HepG2 (cell line): ENCODE measurements around the gene COLEC12. TPM values are rescaled to one million over a fixed set of nuclear protein-coding genes. Genes with fewer than 3 reads are reported as not detected.

Experiments
- ATAC-seq: fragments of 200-7000 bp; cut with Tn5 transposase; 3 replicates; pipeline ENCODE4 v1.9.1; 2020; ENCODE audit warnings: mild to moderate bottlenecking, moderate library complexity
- BruUV-seq: library from RNA; stranded (reverse); fragments of 400-500 nt; replicated peaks from 2 replicates; lab custom pipeline; 2021; lab: Mats Ljungman, UMichigan
- CTCF ChIA-PET: fragments of 300-600 bp; formaldehyde crosslinking; extraction: SDS; loops from one replicate; lab custom pipeline; 2021; ENCODE audit warnings: low total read pairs, inconsistent platforms, low intra/inter-chr PET ratio; lab: Yijun Ruan, JAX
- POLR2A ChIA-PET: fragments of 350-600 bp; sonication (Branson Sonifier 250); formaldehyde crosslinking; loops from one replicate; lab custom pipeline; 2020; ENCODE audit warnings: antibody characterized with exemption, inconsistent platforms; lab: Yijun Ruan, JAX
- DNase-seq: peaks from one replicate; pipeline ENCODE4 v3.0.0-alpha.2; 2015; ENCODE audit warnings: low spot score
- FAIRE-seq: peaks from 3 replicates; lab custom pipeline; 2011; peaks lifted over from hg19 to GRCh38; lab: Jason Lieb, UNC
- H2AFZ ChIP-seq: one replicate; pipeline ENCODE4 v1.6.1; 2011; ENCODE audit warnings: low read length, inconsistent platforms
- H3K27ac ChIP-seq: fragments of 300-600 bp; 3 replicates; pipeline ENCODE4 v1.8.0; 2011; ENCODE audit warnings: mixed run types, mild to moderate bottlenecking, mixed read lengths, low read length, inconsistent platforms; ENCODE audit not compliant: insufficient read depth; ENCODE audit errors: extremely low read length
- H3K27me3 ChIP-seq, 2 experiments: fragments of 200-600 bp in 1 of 2; 2 replicates in 1 of 2; 3 replicates in 1 of 2; pipeline versions ENCODE4 v1.6.0 to v1.8.0; 2011; ENCODE audit warnings: low read length in 2 of 2, mild to moderate bottlenecking in 2 of 2, moderate library complexity in 2 of 2, inconsistent platforms in 1 of 2; ENCODE audit not compliant: insufficient read depth in 2 of 2, control insufficient read depth in 1 of 2
- H3K36me3 ChIP-seq, 2 experiments: fragments of 200-600 bp in 1 of 2; replicated peaks in 1 of 2; 2 replicates in 1 of 2; 3 replicates in 1 of 2; pipeline versions ENCODE4 v1.5.1 to v1.8.0; 2011; ENCODE audit warnings: low read length in 2 of 2, inconsistent platforms in 1 of 2; ENCODE audit not compliant: insufficient read depth in 2 of 2, control insufficient read depth in 1 of 2
- H3K4me1 ChIP-seq: 2 replicates; pipeline ENCODE4 v1.5.1; 2012; ENCODE audit warnings: low read length, inconsistent platforms; ENCODE audit not compliant: insufficient read depth
- H3K4me2 ChIP-seq: 2 replicates; pipeline ENCODE4 v1.6.0; 2011; ENCODE audit warnings: low read depth, low read length, inconsistent platforms
- H3K4me3 ChIP-seq, 3 experiments: fragments of 200-600 bp in 1 of 3; sonication (generic), shearing (Covaris generic) in 1 of 3; replicated peaks in 1 of 3; 2 replicates each; pipeline ENCODE4 v1.5.1; 2011 to 2016; ENCODE audit warnings: low read length in 3 of 3, inconsistent platforms in 2 of 3, low read depth in 2 of 3, mild to moderate bottlenecking in 2 of 3, control low read depth in 1 of 3, mixed read lengths in 1 of 3; ENCODE audit not compliant: insufficient read depth in 1 of 3
- H3K79me2 ChIP-seq: one replicate; pipeline ENCODE4 v1.6.1; 2011; ENCODE audit warnings: low read length, inconsistent platforms; ENCODE audit not compliant: insufficient read depth
- H3K9ac ChIP-seq: 2 replicates; pipeline ENCODE4 v1.6.0; 2011; ENCODE audit warnings: mild to moderate bottlenecking, low read depth, low read length, inconsistent platforms; ENCODE audit not compliant: insufficient read depth
- H3K9me3 ChIP-seq: 2 replicates; pipeline ENCODE4 v1.5.1; 2012; ENCODE audit warnings: mild to moderate bottlenecking, low read length
- H4K20me1 ChIP-seq: 2 replicates; pipeline ENCODE4 v1.6.0; 2011; ENCODE audit warnings: inconsistent platforms, mild to moderate bottlenecking, low read length, moderate library complexity; ENCODE audit not compliant: insufficient read depth
- CENPX ChIP-seq: sonication (generic); formaldehyde crosslinking; IDR thresholded peaks from 2 replicates; pipeline ENCODE4 v1.9.0; 2021; ENCODE audit warnings: mild to moderate bottlenecking, missing genetic modification reagents, moderate library complexity
- MTF1 ChIP-seq: sonication (generic); formaldehyde crosslinking; IDR thresholded peaks from 2 replicates; pipeline ENCODE4 v1.5.0; 2020; ENCODE audit warnings: missing genetic modification reagents
- NBN ChIP-seq: fragments of 450-650 bp; conservative IDR thresholded peaks from 2 replicates; pipeline ENCODE4 v1.6.1; 2017
- NCOR1 ChIP-seq: fragments of 200-600 bp; sonication (generic); IDR thresholded peaks from 2 replicates; pipeline ENCODE4 v1.7.0; 2017; ENCODE audit warnings: antibody characterized with exemption, low read length, borderline replicate concordance
- NFE2L2 ChIP-seq: fragments of 150-350 bp; IDR thresholded peaks from 2 replicates; pipeline ENCODE4 v1.6.1; 2014; ENCODE audit warnings: low read length
- NKX3-1 ChIP-seq: sonication (generic); formaldehyde crosslinking; IDR thresholded peaks from 2 replicates; pipeline ENCODE4 v1.5.0; 2020; ENCODE audit warnings: missing genetic modification reagents
- SATB2 ChIP-seq: sonication (generic); formaldehyde crosslinking; IDR thresholded peaks from 2 replicates; pipeline ENCODE4 v1.5.0; 2020; ENCODE audit warnings: missing genetic modification reagents
- SOX5 ChIP-seq: IDR thresholded peaks from 2 replicates; pipeline ENCODE4 v1.6.1; 2016; ENCODE audit warnings: borderline replicate concordance
- TGIF2 ChIP-seq: IDR thresholded peaks from 2 replicates; pipeline ENCODE4 v1.6.1; 2016; ENCODE audit warnings: control low read depth, missing compliant biosample characterization
- ZFP62 ChIP-seq: sonication (generic); formaldehyde crosslinking; IDR thresholded peaks from 2 replicates; pipeline ENCODE4 v1.4.0; 2020; ENCODE audit warnings: missing genetic modification reagents
- ZNF333 ChIP-seq: sonication (generic); formaldehyde crosslinking; IDR thresholded peaks from 2 replicates; pipeline ENCODE4 v1.4.0; 2020; ENCODE audit warnings: mild to moderate bottlenecking, missing genetic modification reagents, borderline replicate concordance
- ZNF768 ChIP-seq: sonication (generic); formaldehyde crosslinking; IDR thresholded peaks from 2 replicates; pipeline ENCODE4 v1.4.0; 2020; ENCODE audit warnings: missing genetic modification reagents
- WGBS: methylation state at CpG from one replicate; pipeline ENCODE4 v1.1.6; 2017; ENCODE audit warnings: low lambda C conversion rate; 5-methylcytosine and 5-hydroxymethylcytosine counted together
- in situ Hi-C: cut with HindIII; loops from 2 replicates; pipeline ENCODE4 v1.10.0; 2017; ENCODE audit warnings: low pct_unique_long_range_greater_than_20kb; ENCODE audit not compliant: extremely low pct_ligation_motif_present
- intact Hi-C: fragments of 100-400 bp; cut with micrococcal nuclease; formaldehyde crosslinking; loops from one replicate; pipeline ENCODE4 v1.10.0; 2022; ENCODE audit not compliant: unreplicated experiment
- polyA plus RNA-seq, 8 experiments: library from polyadenylated mRNA; depleted of rRNA in 3 of 8; stranded (reverse) in 7 of 8; unstranded in 1 of 8; fragments of >200 nt; fragmentation: Illumina TruSeq in 4 of 8; extraction: Trizol in 4 of 8; gene quantifications; 2 replicates each; pipeline versions ENCODE4 v1.2.1 to v1.2.3, GENCODE V29; 2011 to 2016; ENCODE audit warnings: low read depth in 4 of 8, missing spikeins in 1 of 8, mixed read lengths in 1 of 8; ENCODE audit not compliant: insufficient read depth in 1 of 8
- total RNA-seq, 5 experiments: library from RNA; depleted of rRNA; stranded (reverse); fragments of >200 nt; fragmentation: Illumina TruSeq; extraction: Trizol; gene quantifications; 2 replicates each; pipeline ENCODE4 v1.2.3, GENCODE V29; 2016; ENCODE audit warnings: low read depth in 1 of 5
- TF ChIP-seq, protein P1 (sequence below): sonication (generic); formaldehyde crosslinking; conservative IDR thresholded peaks from 2 replicates; pipeline ENCODE4 v1.8.0; 2022; ENCODE audit warnings: missing genetic modification reagents
- TF ChIP-seq, protein P2 (sequence below): sonication (generic); formaldehyde crosslinking; IDR thresholded peaks from 2 replicates; pipeline ENCODE4 v1.4.0; 2020; ENCODE audit warnings: mild to moderate bottlenecking, missing genetic modification reagents
- TF ChIP-seq, protein P3 (sequence below): sonication (generic); formaldehyde crosslinking; IDR thresholded peaks from 2 replicates; pipeline ENCODE4 v1.4.0; 2020; ENCODE audit warnings: missing genetic modification reagents

COLEC12 gene
- total and polyA plus RNA-seq, 2 of the 13 experiments (the other 11 are each of a cell fraction or from before 2014, with no cell fraction given): 0.02 to 0.11 TPM

DNA sequence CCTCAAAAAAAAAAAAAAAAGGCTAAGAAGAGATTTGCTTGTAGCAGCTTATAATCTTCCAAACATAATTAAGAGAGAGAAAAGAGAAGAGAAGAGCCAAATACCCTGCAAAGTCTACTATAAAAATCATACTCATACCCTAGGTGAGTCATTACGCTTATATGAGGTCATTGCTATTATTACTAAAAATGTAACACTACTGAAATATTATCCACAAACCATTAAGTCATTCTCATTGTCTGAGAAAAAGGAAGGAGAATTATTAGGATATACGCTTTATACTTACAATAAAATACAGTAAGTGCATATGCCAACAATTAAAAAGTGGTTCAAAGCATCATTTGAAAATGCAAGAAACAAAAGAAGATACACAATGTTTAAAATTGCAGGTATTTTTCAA, 66.5 kb downstream of the COLEC12 start (continued):
- TF ChIP-seq, protein P1, sequence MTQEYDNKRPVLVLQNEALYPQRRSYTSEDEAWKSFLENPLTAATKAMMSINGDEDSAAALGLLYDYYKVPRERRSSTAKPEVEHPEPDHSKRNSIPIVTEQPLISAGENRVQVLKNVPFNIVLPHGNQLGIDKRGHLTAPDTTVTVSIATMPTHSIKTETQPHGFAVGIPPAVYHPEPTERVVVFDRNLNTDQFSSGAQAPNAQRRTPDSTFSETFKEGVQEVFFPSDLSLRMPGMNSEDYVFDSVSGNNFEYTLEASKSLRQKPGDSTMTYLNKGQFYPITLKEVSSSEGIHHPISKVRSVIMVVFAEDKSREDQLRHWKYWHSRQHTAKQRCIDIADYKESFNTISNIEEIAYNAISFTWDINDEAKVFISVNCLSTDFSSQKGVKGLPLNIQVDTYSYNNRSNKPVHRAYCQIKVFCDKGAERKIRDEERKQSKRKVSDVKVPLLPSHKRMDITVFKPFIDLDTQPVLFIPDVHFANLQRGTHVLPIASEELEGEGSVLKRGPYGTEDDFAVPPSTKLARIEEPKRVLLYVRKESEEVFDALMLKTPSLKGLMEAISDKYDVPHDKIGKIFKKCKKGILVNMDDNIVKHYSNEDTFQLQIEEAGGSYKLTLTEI (CRISPR knock-in tag): no peak
- no peak for TF ChIP-seq TGIF2 (CRISPR knock-in tag)
- TF ChIP-seq, protein P2, sequence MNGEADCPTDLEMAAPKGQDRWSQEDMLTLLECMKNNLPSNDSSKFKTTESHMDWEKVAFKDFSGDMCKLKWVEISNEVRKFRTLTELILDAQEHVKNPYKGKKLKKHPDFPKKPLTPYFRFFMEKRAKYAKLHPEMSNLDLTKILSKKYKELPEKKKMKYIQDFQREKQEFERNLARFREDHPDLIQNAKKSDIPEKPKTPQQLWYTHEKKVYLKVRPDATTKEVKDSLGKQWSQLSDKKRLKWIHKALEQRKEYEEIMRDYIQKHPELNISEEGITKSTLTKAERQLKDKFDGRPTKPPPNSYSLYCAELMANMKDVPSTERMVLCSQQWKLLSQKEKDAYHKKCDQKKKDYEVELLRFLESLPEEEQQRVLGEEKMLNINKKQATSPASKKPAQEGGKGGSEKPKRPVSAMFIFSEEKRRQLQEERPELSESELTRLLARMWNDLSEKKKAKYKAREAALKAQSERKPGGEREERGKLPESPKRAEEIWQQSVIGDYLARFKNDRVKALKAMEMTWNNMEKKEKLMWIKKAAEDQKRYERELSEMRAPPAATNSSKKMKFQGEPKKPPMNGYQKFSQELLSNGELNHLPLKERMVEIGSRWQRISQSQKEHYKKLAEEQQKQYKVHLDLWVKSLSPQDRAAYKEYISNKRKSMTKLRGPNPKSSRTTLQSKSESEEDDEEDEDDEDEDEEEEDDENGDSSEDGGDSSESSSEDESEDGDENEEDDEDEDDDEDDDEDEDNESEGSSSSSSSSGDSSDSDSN (CRISPR knock-in tag): no peak
- no peak for TF ChIP-seq NFE2L2
- no peak for TF ChIP-seq ZFP62 (CRISPR knock-in tag)
- no peak for TF ChIP-seq NKX3-1 (CRISPR knock-in tag)
- no peak for TF ChIP-seq CENPX (CRISPR knock-in tag)
- TF ChIP-seq SOX5 (CRISPR knock-in tag): no peak
- no peak for TF ChIP-seq MTF1 (CRISPR knock-in tag)
- no peak for TF ChIP-seq ZNF333 (CRISPR knock-in tag)

DNA sequence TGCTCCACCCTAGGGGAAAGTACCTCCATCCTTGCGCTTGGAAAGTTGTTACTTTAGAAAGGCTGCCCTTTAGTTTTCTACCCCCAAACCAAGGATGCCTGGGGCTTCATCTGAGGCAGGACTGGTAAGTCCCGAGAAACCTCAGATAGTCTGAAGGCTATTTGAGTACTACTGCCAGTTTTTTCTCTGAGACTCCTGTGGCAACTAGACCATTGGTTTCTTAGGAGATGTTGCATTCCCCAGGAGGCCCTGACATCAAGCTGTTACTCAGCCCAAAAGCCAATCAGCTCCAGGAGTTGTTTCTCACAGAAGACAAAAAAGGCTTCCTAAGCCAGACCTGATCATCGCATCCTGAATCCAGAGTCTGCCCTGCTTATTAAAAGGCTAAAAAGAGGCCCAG, 67.2 kb downstream of the COLEC12 start:
- no peak overlapping the region for H3K4me3 ChIP-seq
- no TSS peak for BruUV-seq
- no peaks in the 10 kb centered on the region for H3K36me3 ChIP-seq
- 67% methylated on average over 3 of the region's 3 CpGs for WGBS
- no peaks in the 10 kb centered on the region for H3K9me3 ChIP-seq
- ChIA-PET CTCF (no interaction called here), POLR2A (no interaction called here)
- FAIRE-seq (no peak), ATAC-seq (no peak), DNase-seq (no peak)
- H2AFZ ChIP-seq: no peak overlapping the region
- intact Hi-C loops: no loop called here
- H3K27me3 ChIP-seq: no peaks in the 10 kb centered on the region; a peak in 2 of 5 replicates
- H3K4me1 ChIP-seq: no peaks in the 10 kb centered on the region
- no peak overlapping the region for H3K27ac ChIP-seq
- in situ Hi-C loops: no loop called here
- no peaks in the 10 kb centered on the region for H4K20me1 ChIP-seq
- H3K4me2 ChIP-seq: no peak overlapping the region
- no peak overlapping the region for H3K9ac ChIP-seq
- H3K79me2 ChIP-seq: no peaks in the 10 kb centered on the region
- TF ChIP-seq NBN: no peak
- TF ChIP-seq ZNF768 (CRISPR knock-in tag): no peak
- TF ChIP-seq NCOR1: no peak
- TF ChIP-seq SATB2 (CRISPR knock-in tag): no peak
- TF ChIP-seq, protein P3, sequence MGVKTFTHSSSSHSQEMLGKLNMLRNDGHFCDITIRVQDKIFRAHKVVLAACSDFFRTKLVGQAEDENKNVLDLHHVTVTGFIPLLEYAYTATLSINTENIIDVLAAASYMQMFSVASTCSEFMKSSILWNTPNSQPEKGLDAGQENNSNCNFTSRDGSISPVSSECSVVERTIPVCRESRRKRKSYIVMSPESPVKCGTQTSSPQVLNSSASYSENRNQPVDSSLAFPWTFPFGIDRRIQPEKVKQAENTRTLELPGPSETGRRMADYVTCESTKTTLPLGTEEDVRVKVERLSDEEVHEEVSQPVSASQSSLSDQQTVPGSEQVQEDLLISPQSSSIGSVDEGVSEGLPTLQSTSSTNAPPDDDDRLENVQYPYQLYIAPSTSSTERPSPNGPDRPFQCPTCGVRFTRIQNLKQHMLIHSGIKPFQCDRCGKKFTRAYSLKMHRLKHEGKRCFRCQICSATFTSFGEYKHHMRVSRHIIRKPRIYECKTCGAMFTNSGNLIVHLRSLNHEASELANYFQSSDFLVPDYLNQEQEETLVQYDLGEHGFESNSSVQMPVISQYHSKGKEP (CRISPR knock-in tag): no peak
